ENCODE data around the gene KCP.

KCP gene

DNA sequence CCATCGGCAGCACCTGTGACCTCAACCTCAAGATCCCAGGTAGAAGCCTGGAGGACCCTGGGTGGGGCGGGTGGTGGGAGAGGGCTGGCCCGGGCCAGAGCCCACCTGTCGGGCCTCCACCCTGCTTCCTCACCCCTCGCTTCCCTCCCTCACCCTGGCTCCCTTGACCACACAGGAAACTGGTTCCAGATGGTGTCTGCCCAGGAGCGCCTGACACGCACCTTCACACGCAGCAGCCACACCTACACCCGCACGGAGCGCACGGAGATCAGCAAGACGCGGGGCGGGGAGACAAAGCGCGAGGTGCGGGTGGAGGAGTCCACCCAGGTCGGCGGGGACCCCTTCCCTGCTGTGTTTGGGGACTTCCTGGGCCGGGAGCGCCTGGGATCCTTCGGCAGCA is 56.7 kb downstream of the KCP start:
- no peaks in the 10 kb centered on the region for H3K36me3 ChIP-seq (ENCODE audit: control insufficient read depth in 1 of 2, insufficient read depth in 2 of 2, low read length in 2 of 2)
- H3K4me1 ChIP-seq (ENCODE audit: control insufficient read depth in 1 of 2, insufficient read depth in 2 of 2, low read length in 2 of 2), result no peaks in the 10 kb centered on the region
- H3K27me3 ChIP-seq (ENCODE audit: control insufficient read depth in 1 of 2, insufficient read depth in 2 of 2, low read length in 2 of 2), result no peaks in the 10 kb centered on the region
- no peak overlapping the region for H3K9ac ChIP-seq (ENCODE audit: low read depth in 1 of 2, low read length in 2 of 2)
- H3K9me3 ChIP-seq (ENCODE audit: control insufficient read depth in 1 of 2, low read length in 2 of 2), result no peaks in the 10 kb centered on the region
- H3K27ac ChIP-seq (ENCODE audit: low read depth, low read length), result no peak overlapping the region
- no peak overlapping the region for H3K4me3 ChIP-seq (ENCODE audit: low read depth in 1 of 2, low read length in 2 of 2)

DNA sequence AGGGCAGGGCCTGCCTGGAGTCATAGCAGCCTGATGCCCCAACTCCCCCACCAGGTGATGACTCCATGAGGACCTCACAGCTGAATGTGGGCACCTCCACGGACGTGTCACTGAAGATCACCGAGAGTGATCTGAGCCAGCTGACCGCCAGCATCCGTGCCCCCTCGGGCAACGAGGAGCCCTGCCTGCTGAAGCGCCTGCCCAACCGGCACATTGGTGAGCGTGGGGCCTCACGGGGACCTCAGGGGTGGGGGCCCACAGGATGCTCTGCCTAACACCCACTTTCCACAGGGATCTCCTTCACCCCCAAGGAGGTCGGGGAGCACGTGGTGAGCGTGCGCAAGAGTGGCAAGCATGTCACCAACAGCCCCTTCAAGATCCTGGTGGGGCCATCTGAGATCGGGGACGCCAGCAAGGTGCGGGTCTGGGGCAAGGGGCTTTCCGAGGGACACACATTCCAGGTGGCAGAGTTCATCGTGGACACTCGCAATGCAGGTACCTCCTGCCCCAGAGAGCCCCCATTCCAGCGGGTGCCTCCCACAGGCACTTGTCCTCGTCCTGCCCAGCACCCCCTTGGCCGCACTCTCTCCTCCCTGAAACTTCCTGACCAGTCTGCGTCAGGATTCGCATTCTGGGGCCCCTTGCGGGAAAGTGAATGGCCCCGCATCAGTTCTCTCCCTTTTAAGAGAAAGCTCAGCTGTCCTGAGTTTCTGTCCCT is 57.8 kb downstream of the KCP start:
- H3K36me3 ChIP-seq (ENCODE audit: control insufficient read depth in 1 of 2, insufficient read depth in 2 of 2, low read length in 2 of 2), result no peaks in the 10 kb centered on the region
- H3K4me3 ChIP-seq (ENCODE audit: low read depth in 1 of 2, low read length in 2 of 2), result no peak overlapping the region
- H3K27me3 ChIP-seq (ENCODE audit: control insufficient read depth in 1 of 2, insufficient read depth in 2 of 2, low read length in 2 of 2), result no peaks in the 10 kb centered on the region
- no peaks in the 10 kb centered on the region for H3K4me1 ChIP-seq (ENCODE audit: control insufficient read depth in 1 of 2, insufficient read depth in 2 of 2, low read length in 2 of 2)
- H3K9ac ChIP-seq (ENCODE audit: low read depth in 1 of 2, low read length in 2 of 2), result no peak overlapping the region
- no peak overlapping the region for H3K27ac ChIP-seq (ENCODE audit: low read depth, low read length)
- H3K9me3 ChIP-seq (ENCODE audit: control insufficient read depth in 1 of 2, low read length in 2 of 2), result no peaks in the 10 kb centered on the region

DNA sequence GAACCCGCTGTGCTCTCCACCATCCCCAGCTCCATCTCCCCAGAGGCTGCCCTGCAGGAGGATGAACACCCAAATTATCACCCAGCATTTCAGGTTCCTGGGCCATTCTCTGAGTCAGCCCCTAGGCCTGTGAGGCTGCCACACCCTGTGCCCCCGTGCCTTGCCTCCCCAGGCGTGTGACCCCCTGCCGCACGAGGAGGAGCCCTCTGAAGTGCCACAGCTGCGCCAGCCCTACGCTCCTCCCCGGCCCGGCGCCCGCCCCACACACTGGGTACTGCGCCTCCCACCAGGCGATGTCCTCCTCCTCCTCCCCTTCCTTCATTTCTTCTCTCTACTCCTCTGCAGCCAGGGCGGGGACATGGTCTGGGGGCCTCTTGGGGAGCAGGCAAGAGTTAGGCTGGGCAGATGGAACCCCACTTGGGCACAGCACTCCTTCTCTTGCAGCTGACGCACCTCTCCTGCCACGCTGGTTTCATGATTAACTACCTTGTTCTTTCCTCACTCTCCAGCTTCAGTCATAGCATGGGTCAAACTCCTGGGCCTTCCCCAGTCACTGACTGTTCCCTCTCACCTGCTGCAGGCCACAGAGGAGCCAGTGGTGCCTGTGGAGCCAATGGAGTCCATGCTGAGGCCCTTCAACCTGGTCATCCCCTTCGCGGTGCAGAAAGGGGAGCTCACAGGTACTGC is 60.6 kb downstream of the KCP start:
- Histone ChIP-seq H3K9ac (ENCODE audit: low read depth in 1 of 2, low read length in 2 of 2) (no peak overlapping the region), H3K4me3 (ENCODE audit: low read depth in 1 of 2, low read length in 2 of 2) (no peak overlapping the region), H3K9me3 (ENCODE audit: control insufficient read depth in 1 of 2, low read length in 2 of 2) (no peaks in the 10 kb centered on the region), H3K4me1 (ENCODE audit: control insufficient read depth in 1 of 2, insufficient read depth in 2 of 2, low read length in 2 of 2) (no peaks in the 10 kb centered on the region), H3K27ac (ENCODE audit: low read depth, low read length) (no peak overlapping the region), H3K36me3 (ENCODE audit: control insufficient read depth in 1 of 2, insufficient read depth in 2 of 2, low read length in 2 of 2) (no peaks in the 10 kb centered on the region), H3K27me3 (ENCODE audit: control insufficient read depth in 1 of 2, insufficient read depth in 2 of 2, low read length in 2 of 2) (no peaks in the 10 kb centered on the region)

DNA sequence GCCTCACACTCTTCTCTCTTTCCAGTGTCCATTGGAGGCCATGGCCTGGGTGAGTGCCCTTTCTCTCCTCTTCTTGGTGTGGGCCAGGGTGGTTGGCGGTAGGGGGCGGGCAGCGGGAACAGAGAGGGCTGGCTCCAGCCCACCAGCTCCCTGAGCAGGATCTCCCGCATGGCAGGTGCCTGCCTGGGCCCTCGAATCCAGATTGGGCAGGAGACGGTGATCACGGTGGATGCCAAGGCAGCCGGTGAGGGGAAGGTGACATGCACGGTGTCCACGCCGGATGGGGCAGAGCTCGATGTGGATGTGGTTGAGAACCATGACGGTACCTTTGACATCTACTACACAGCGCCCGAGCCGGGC is 61.4 kb downstream of the KCP start:
- H3K4me3 ChIP-seq (ENCODE audit: low read depth in 1 of 2, low read length in 2 of 2), result no peak overlapping the region
- no peak overlapping the region for H3K27ac ChIP-seq (ENCODE audit: low read depth, low read length)
- no peaks in the 10 kb centered on the region for H3K36me3 ChIP-seq (ENCODE audit: control insufficient read depth in 1 of 2, insufficient read depth in 2 of 2, low read length in 2 of 2)
- no peaks in the 10 kb centered on the region for H3K9me3 ChIP-seq (ENCODE audit: control insufficient read depth in 1 of 2, low read length in 2 of 2)
- no peaks in the 10 kb centered on the region for H3K27me3 ChIP-seq (ENCODE audit: control insufficient read depth in 1 of 2, insufficient read depth in 2 of 2, low read length in 2 of 2)
- no peak overlapping the region for H3K9ac ChIP-seq (ENCODE audit: low read depth in 1 of 2, low read length in 2 of 2)
- H3K4me1 ChIP-seq (ENCODE audit: control insufficient read depth in 1 of 2, insufficient read depth in 2 of 2, low read length in 2 of 2), result no peaks in the 10 kb centered on the region

- Histone ChIP-seq H3K9ac (ENCODE audit: low read depth in 1 of 2, low read length in 2 of 2) (no peak overlapping the region), H3K27ac (ENCODE audit: low read depth, low read length) (no peak overlapping the region), H3K4me3 (ENCODE audit: low read depth in 1 of 2, low read length in 2 of 2) (no peak overlapping the region), H3K36me3 (ENCODE audit: control insufficient read depth in 1 of 2, insufficient read depth in 2 of 2, low read length in 2 of 2) (no peaks in the 10 kb centered on the region), H3K9me3 (ENCODE audit: control insufficient read depth in 1 of 2, low read length in 2 of 2) (no peaks in the 10 kb centered on the region), H3K27me3 (ENCODE audit: control insufficient read depth in 1 of 2, insufficient read depth in 2 of 2, low read length in 2 of 2) (no peaks in the 10 kb centered on the region), H3K4me1 (ENCODE audit: control insufficient read depth in 1 of 2, insufficient read depth in 2 of 2, low read length in 2 of 2) (no peaks in the 10 kb centered on the region)
Observed at GRCh38 chr7:128848289-128849155, 62.0 kb downstream of the KCP start.

DNA sequence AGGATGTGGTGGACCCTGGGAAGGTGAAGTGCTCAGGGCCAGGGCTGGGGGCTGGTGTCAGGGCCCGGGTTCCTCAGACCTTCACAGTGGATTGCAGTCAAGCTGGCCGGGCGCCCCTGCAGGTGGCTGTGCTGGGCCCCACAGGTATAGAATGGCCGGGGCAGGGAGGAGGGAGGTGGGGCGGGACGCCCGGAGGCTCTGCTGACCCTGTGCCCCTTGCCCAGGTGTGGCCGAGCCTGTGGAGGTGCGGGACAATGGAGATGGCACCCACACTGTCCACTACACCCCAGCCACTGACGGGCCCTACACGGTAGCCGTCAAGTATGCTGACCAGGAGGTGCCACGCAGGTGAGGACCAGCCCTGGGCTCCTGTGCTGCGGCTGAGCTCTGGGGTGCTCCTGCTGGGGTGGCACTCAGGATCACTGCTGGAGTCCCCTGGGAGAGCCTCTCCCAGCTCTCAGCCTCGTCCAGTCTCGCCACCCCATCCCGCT is 62.7 kb downstream of the KCP start:
- Histone ChIP-seq H3K36me3 (ENCODE audit: control insufficient read depth in 1 of 2, insufficient read depth in 2 of 2, low read length in 2 of 2) (no peaks in the 10 kb centered on the region), H3K9me3 (ENCODE audit: control insufficient read depth in 1 of 2, low read length in 2 of 2) (no peaks in the 10 kb centered on the region), H3K27ac (ENCODE audit: low read depth, low read length) (no peak overlapping the region), H3K27me3 (ENCODE audit: control insufficient read depth in 1 of 2, insufficient read depth in 2 of 2, low read length in 2 of 2) (no peaks in the 10 kb centered on the region), H3K4me3 (ENCODE audit: low read depth in 1 of 2, low read length in 2 of 2) (no peak overlapping the region), H3K4me1 (ENCODE audit: control insufficient read depth in 1 of 2, insufficient read depth in 2 of 2, low read length in 2 of 2) (no peaks in the 10 kb centered on the region), H3K9ac (ENCODE audit: low read depth in 1 of 2, low read length in 2 of 2) (no peak overlapping the region)

GRCh38 chr7:128846781-128847444 is 63.6 kb downstream of the KCP start:
- no peak overlapping the region for H3K9ac ChIP-seq (ENCODE audit: low read depth in 1 of 2, low read length in 2 of 2)

DNA sequence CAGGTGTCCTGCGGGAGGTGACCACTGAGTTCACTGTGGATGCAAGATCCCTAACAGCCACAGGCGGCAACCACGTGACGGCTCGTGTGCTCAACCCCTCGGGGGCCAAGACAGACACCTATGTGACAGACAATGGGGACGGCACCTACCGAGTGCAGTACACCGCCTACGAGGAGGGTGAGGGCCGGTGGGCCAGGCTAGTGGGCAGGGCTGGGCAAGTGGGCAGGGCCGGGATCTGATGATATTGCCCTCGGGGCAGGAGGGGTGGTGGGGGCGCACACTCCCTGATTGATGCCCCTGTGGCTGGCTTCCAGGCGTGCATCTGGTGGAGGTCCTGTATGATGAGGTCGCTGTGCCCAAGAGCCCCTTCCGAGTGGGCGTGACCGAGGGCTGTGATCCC is 64.5 kb downstream of the KCP start:
- Histone ChIP-seq H3K27ac (ENCODE audit: low read depth, low read length) (no peak overlapping the region), H3K4me3 (ENCODE audit: low read depth in 1 of 2, low read length in 2 of 2) (no peak overlapping the region), H3K9ac (ENCODE audit: low read depth in 1 of 2, low read length in 2 of 2) (no peak overlapping the region), H3K27me3 (ENCODE audit: control insufficient read depth in 1 of 2, insufficient read depth in 2 of 2, low read length in 2 of 2) (no peaks in the 10 kb centered on the region), H3K9me3 (ENCODE audit: control insufficient read depth in 1 of 2, low read length in 2 of 2) (no peaks in the 10 kb centered on the region), H3K4me1 (ENCODE audit: control insufficient read depth in 1 of 2, insufficient read depth in 2 of 2, low read length in 2 of 2) (no peaks in the 10 kb centered on the region), H3K36me3 (ENCODE audit: control insufficient read depth in 1 of 2, insufficient read depth in 2 of 2, low read length in 2 of 2) (no peaks in the 10 kb centered on the region)

More at GRCh38 chr7:128846781-128847444, 63.6 kb downstream of the KCP start:
- Histone ChIP-seq H3K27ac (ENCODE audit: low read depth, low read length) (no peak overlapping the region), H3K27me3 (ENCODE audit: control insufficient read depth in 1 of 2, insufficient read depth in 2 of 2, low read length in 2 of 2) (no peaks in the 10 kb centered on the region), H3K4me1 (ENCODE audit: control insufficient read depth in 1 of 2, insufficient read depth in 2 of 2, low read length in 2 of 2) (no peaks in the 10 kb centered on the region), H3K4me3 (ENCODE audit: low read depth in 1 of 2, low read length in 2 of 2) (no peak overlapping the region), H3K36me3 (ENCODE audit: control insufficient read depth in 1 of 2, insufficient read depth in 2 of 2, low read length in 2 of 2) (no peaks in the 10 kb centered on the region), H3K9me3 (ENCODE audit: control insufficient read depth in 1 of 2, low read length in 2 of 2) (no peaks in the 10 kb centered on the region)

GRCh38 chr7:128845475-128845874 is 65.0 kb downstream of the KCP start:
- H3K36me3 ChIP-seq (ENCODE audit: control insufficient read depth in 1 of 2, insufficient read depth in 2 of 2, low read length in 2 of 2), result no peaks in the 10 kb centered on the region
- no peak overlapping the region for H3K4me3 ChIP-seq (ENCODE audit: low read depth in 1 of 2, low read length in 2 of 2)
- H3K9me3 ChIP-seq (ENCODE audit: control insufficient read depth in 1 of 2, low read length in 2 of 2), result no peaks in the 10 kb centered on the region
- no peak overlapping the region for H3K27ac ChIP-seq (ENCODE audit: low read depth, low read length)
- no peak overlapping the region for H3K9ac ChIP-seq (ENCODE audit: low read depth in 1 of 2, low read length in 2 of 2)
- H3K4me1 ChIP-seq (ENCODE audit: control insufficient read depth in 1 of 2, insufficient read depth in 2 of 2, low read length in 2 of 2), result no peaks in the 10 kb centered on the region
- H3K27me3 ChIP-seq (ENCODE audit: control insufficient read depth in 1 of 2, insufficient read depth in 2 of 2, low read length in 2 of 2), result no peaks in the 10 kb centered on the region

All from duodenal mucosa (tissue), 2 donors.